ENCODE results near the gene TLCD4. TPM values are rescaled to one million over a fixed set of nuclear protein-coding genes. Genes with fewer than 3 reads are reported as not detected.

Gene TLCD4
- total RNA-seq, 1 experiment from 2014 or later = 2.9 TPM

- Histone ChIP-seq H3K27me3 (ENCODE audit: control insufficient read depth, insufficient read depth, low read length) (peaks cover 13% of the 10 kb centered on the region), H3K27ac (ENCODE audit: low read length) (no peak overlapping the region), H3K9me3 (ENCODE audit: control insufficient read depth, insufficient read depth, low read depth, low read length) (no peaks in the 10 kb centered on the region), H3K36me3 (ENCODE audit: control insufficient read depth, insufficient read depth, low read length) (no peaks in the 10 kb centered on the region), H3K4me3 (ENCODE audit: low read depth in 2 of 2, low read length in 2 of 2) (no peak overlapping the region), H3K4me1 (ENCODE audit: control insufficient read depth, insufficient read depth, low read length) (no peaks in the 10 kb centered on the region)
- no TSS peak for BruUV-seq (replicated peaks)
- DNase-seq (ENCODE audit: low read depth, low spot score) (no peak), ATAC-seq (no peak)
- POLR2A ChIA-PET = no interaction called here
- in situ Hi-C loops (cut with HindIII; ENCODE audit: low pct_unique_long_range_greater_than_20kb, low sequenced_read_pairs) (no loop called here), intact Hi-C loops (cut with micrococcal nuclease; ENCODE audit: unreplicated experiment) (loop anchor here (10.0 kb wide), 1 partner anchor 116 kb away; the partner anchor contains the start of gene RWDD3)
- CTCF ChIA-PET = no interaction called here
- TF ChIP-seq CTCF (IDR thresholded peaks at IDR 0.05) (no peak), REST (IDR thresholded peaks at IDR 0.05; ENCODE audit: insufficient read depth in 1 of 2, low read depth in 2 of 2, low read length in 1 of 2) (no peak), POLR2AphosphoS5 (IDR thresholded peaks at IDR 0.05; ENCODE audit: low read depth, low read length) (no peak), TCF7L2 (IDR thresholded peaks at IDR 0.05; ENCODE audit: low read depth, low read length) (no peak), SIN3A (IDR thresholded peaks at IDR 0.05; ENCODE audit: borderline replicate concordance, insufficient read depth, low read depth, low read length) (no peak)
Observed at GRCh38 chr1:95118710-95119109, 1.6 kb downstream of the TLCD4 start.

GRCh38 chr1:95119273-95119672, 2.1 kb downstream of the TLCD4 start:
- intact Hi-C loops (cut with micrococcal nuclease; ENCODE audit: unreplicated experiment) = loop anchor here (10.0 kb wide), 1 partner anchor 116 kb away; the partner anchor contains the start of gene RWDD3
- BruUV-seq (replicated peaks) = no TSS peak
- Histone ChIP-seq H3K36me3 (ENCODE audit: control insufficient read depth, insufficient read depth, low read length) (no peaks in the 10 kb centered on the region), H3K9me3 (ENCODE audit: control insufficient read depth, insufficient read depth, low read depth, low read length) (no peaks in the 10 kb centered on the region), H3K27ac (ENCODE audit: low read length) (no peak overlapping the region), H3K27me3 (ENCODE audit: control insufficient read depth, insufficient read depth, low read length) (peaks cover 13% of the 10 kb centered on the region), H3K4me1 (ENCODE audit: control insufficient read depth, insufficient read depth, low read length) (no peaks in the 10 kb centered on the region), H3K4me3 (ENCODE audit: low read depth in 2 of 2, low read length in 2 of 2) (no peak overlapping the region)
- in situ Hi-C loops (cut with HindIII; ENCODE audit: low pct_unique_long_range_greater_than_20kb, low sequenced_read_pairs) = no loop called here
- ChIA-PET CTCF (no interaction called here), POLR2A (no interaction called here)
- DNase-seq (ENCODE audit: low read depth, low spot score) = no peak
- ATAC-seq = no peak
- no peak for TF ChIP-seq CTCF (IDR thresholded peaks at IDR 0.05)
- TF ChIP-seq TCF7L2 (IDR thresholded peaks at IDR 0.05; ENCODE audit: low read depth, low read length) = no peak
- TF ChIP-seq POLR2AphosphoS5 (IDR thresholded peaks at IDR 0.05; ENCODE audit: low read depth, low read length) = no peak
- TF ChIP-seq REST (IDR thresholded peaks at IDR 0.05; ENCODE audit: insufficient read depth in 1 of 2, low read depth in 2 of 2, low read length in 1 of 2) = no peak
- no peak for TF ChIP-seq SIN3A (IDR thresholded peaks at IDR 0.05; ENCODE audit: borderline replicate concordance, insufficient read depth, low read depth, low read length)
